ENCODE results near the gene ZNF580. TPM values are rescaled to one million over a fixed set of nuclear protein-coding genes. Genes with fewer than 3 reads are reported as not detected.

The ZNF580 gene
- total RNA-seq, 2 donors from 2014 or later = 49.7 to 70.5 TPM

DNA sequence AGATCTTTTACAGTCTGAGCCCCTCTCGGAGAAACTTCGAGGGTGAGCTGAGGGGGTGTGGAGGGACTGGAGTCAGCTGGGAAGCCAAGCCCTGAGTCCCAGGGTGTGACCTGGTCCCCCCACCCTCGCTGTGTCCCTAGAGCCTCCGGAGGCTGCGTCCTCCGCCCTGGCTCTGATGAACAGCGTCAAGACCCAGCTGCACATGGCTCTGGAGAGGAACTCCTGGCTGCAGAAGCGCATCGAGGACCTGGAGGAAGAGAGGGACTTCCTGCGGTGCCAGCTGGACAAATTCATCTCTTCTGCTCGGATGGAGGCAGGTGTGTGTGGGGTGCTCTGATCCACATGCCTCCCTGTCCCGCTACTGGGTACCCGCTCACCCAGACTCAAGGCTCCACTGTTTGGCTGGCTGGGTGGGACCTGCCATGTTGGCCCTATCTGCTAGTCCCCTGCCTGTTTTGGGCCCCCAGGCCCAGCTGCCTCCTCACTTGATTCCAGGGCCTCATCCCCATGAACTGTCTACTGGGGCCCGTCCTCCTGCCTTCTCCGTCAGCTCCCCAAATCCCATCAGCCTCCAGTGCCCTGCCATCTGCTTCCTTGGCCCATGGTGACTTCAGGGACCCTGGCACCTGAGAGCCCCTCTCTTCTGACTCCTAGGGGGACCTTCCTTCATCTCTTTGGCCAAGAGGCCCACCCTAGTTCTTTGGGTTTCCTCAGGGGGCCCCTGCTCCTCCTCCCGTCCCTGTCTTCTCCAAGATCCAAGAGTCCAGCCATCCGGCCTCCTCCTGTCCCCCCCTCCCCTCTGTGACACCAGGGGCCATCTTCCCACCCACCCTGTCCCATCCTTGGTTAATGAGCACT is 8.7 kb downstream of the ZNF580 start:
- intact Hi-C loops (cut with DNase I) = loop anchor here (10.0 kb wide), 1 partner anchor 535 kb away; the partner anchor contains the start of gene PPP1R12C
- peak overlapping the region in 1 of 2 donors; percentile 81 for H3K27ac ChIP-seq
- H3K9me3 ChIP-seq = no peaks in the 10 kb centered on the region
- 74% methylated on average over 17 of the region's 17 CpGs for WGBS
- TF ChIP-seq POLR2A (IDR thresholded peaks at IDR 0.05) (no peak), POLR2AphosphoS5 (IDR thresholded peaks at IDR 0.05) (no peak)
- TF ChIP-seq, protein P1, sequence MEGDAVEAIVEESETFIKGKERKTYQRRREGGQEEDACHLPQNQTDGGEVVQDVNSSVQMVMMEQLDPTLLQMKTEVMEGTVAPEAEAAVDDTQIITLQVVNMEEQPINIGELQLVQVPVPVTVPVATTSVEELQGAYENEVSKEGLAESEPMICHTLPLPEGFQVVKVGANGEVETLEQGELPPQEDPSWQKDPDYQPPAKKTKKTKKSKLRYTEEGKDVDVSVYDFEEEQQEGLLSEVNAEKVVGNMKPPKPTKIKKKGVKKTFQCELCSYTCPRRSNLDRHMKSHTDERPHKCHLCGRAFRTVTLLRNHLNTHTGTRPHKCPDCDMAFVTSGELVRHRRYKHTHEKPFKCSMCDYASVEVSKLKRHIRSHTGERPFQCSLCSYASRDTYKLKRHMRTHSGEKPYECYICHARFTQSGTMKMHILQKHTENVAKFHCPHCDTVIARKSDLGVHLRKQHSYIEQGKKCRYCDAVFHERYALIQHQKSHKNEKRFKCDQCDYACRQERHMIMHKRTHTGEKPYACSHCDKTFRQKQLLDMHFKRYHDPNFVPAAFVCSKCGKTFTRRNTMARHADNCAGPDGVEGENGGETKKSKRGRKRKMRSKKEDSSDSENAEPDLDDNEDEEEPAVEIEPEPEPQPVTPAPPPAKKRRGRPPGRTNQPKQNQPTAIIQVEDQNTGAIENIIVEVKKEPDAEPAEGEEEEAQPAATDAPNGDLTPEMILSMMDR (IDR thresholded peaks at IDR 0.05) = no peak
- no peaks in the 10 kb centered on the region for H3K27me3 ChIP-seq (replicated peaks; ENCODE audit: insufficient read depth)
- no peaks in the 10 kb centered on the region for H3K36me3 ChIP-seq
- peaks cover 17% of the 10 kb centered on the region for H3K4me1 ChIP-seq (replicated peaks)
- H3K4me3 ChIP-seq = peak overlapping the region in 1 of 2 donors; percentile 74
- DNase-seq (ENCODE audit: low spot score) = no peak

DNA sequence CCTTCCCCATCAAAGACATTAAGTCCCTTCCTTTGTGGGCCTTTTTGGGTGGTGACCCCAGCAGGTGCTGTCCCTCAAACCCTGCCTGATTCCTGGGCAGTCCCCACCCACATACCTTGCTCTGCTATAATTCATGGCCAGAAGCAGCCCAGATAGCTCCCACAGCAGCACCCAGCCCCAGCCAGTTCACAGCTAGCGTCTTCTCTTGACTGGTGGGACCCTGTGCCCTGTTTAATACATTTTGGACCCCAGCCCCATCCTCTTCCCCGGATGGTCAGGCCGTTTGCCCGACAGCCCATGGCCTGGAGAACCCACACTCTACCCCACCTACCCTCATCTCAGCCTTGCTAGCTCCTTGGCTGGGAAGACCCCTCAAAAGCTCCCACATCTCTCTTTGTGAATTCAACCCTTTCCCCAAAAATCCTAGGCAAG is 9.3 kb downstream of the ZNF580 start:
- TF ChIP-seq POLR2AphosphoS5 (IDR thresholded peaks at IDR 0.05) (no peak), POLR2A (IDR thresholded peaks at IDR 0.05) (no peak)
- TF ChIP-seq, protein P1 (IDR thresholded peaks at IDR 0.05) = no peak
- H3K36me3 ChIP-seq = no peaks in the 10 kb centered on the region
- H3K4me1 ChIP-seq (replicated peaks) = peaks cover 10% of the 10 kb centered on the region
- H3K27me3 ChIP-seq (replicated peaks; ENCODE audit: insufficient read depth) = no peaks in the 10 kb centered on the region
- no peak for DNase-seq (ENCODE audit: low spot score)
- H3K4me3 ChIP-seq = no peak overlapping the region
- intact Hi-C loops (cut with DNase I) = loop anchor here (10.0 kb wide), 1 partner anchor 535 kb away; the partner anchor contains the start of gene PPP1R12C
- no peak overlapping the region for H3K27ac ChIP-seq
- WGBS = 90% methylated on average over 4 of the region's 4 CpGs
- H3K9me3 ChIP-seq = no peaks in the 10 kb centered on the region

DNA sequence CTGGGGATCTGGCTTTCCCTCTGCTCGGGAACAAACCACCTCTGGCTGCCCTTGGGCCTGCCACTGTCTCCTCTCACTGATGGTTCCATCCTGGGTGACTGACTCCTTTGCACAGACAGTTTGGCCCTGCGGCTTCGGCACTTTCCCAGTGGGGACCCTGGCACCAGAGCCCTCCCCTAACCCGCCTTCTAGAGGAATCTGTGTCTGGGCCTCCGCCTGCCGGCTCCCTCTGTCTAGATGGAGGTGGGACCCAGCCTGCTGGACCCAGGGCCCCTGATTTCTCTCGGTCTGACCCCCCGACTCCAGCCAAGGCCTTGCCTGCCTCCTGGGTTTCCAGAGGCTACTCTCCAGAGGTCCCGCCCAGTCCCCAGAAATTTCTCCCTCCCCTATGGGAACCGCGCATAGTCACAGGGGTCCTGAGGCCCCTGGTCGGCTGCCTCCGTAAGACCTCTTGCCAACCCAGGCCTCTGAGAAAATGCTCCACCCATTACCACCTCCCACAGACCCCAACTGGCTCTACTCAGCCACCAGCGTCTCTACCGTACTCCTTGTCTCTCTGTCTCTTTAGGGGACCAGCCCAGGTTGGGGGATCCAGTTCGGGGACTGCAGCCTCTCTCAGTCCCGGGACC is 9.9 kb downstream of the ZNF580 start:
- Histone ChIP-seq H3K9me3 (no peaks in the 10 kb centered on the region), H3K4me1 (replicated peaks) (peaks cover 9% of the 10 kb centered on the region), H3K27me3 (replicated peaks; ENCODE audit: insufficient read depth) (no peaks in the 10 kb centered on the region), H3K4me3 (no peak overlapping the region), H3K27ac (no peak overlapping the region), H3K36me3 (no peaks in the 10 kb centered on the region)
- WGBS = 94% methylated on average over 17 of the region's 17 CpGs
- intact Hi-C loops (cut with DNase I) = loop anchor here (10.0 kb wide), 1 partner anchor 536 kb away; the partner anchor contains the start of gene PPP1R12C
- TF ChIP-seq POLR2A (IDR thresholded peaks at IDR 0.05) (no peak), POLR2AphosphoS5 (IDR thresholded peaks at IDR 0.05) (no peak)
- TF ChIP-seq, protein P1 (IDR thresholded peaks at IDR 0.05) = no peak
- no peak for DNase-seq (ENCODE audit: low spot score)

DNA sequence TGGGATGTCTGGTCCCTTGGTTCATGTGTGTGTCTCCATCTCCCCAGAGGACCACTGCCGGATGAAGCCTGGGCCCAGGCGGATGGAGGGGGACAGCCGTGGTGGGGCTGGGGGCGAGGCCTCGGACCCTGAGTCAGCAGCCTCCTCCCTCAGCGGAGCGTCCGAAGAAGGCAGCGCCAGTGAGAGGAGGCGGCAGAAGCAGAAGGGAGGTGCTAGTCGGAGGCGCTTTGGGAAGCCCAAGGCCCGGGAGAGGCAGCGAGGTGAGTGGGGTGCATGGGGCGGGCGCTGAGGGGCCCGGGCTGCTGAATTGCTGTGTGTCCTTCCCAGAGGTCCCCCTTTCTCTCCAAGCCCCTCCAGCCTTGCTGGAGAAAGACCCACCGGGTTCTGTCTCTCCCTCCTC is 10.4 kb downstream of the ZNF580 start:
- WGBS = 92% methylated on average over 18 of the region's 18 CpGs
- no peaks in the 10 kb centered on the region for H3K36me3 ChIP-seq
- TF ChIP-seq POLR2AphosphoS5 (IDR thresholded peaks at IDR 0.05) (no peak), POLR2A (IDR thresholded peaks at IDR 0.05) (no peak)
- TF ChIP-seq, protein P1 (IDR thresholded peaks at IDR 0.05) = no peak
- DNase-seq (ENCODE audit: low spot score) = no peak
- intact Hi-C loops (cut with DNase I) = loop anchor here (10.0 kb wide), 1 partner anchor 536 kb away; the partner anchor contains the start of gene PPP1R12C
- no peaks in the 10 kb centered on the region for H3K9me3 ChIP-seq
- H3K4me3 ChIP-seq = no peak overlapping the region
- no peak overlapping the region for H3K27ac ChIP-seq
- H3K27me3 ChIP-seq (replicated peaks; ENCODE audit: insufficient read depth) = no peaks in the 10 kb centered on the region
- H3K4me1 ChIP-seq (replicated peaks) = peaks cover 11% of the 10 kb centered on the region

Data from prostate gland (tissue), 2 donors.